ENCODE results near the gene CEP290. TPM values are rescaled to one million over a fixed set of nuclear protein-coding genes. Genes with fewer than 3 reads are reported as not detected.

Gene CEP290
- total RNA-seq, 6 donors from 2014 or later, result 10.6 to 110 (median 20.1) TPM

DNA sequence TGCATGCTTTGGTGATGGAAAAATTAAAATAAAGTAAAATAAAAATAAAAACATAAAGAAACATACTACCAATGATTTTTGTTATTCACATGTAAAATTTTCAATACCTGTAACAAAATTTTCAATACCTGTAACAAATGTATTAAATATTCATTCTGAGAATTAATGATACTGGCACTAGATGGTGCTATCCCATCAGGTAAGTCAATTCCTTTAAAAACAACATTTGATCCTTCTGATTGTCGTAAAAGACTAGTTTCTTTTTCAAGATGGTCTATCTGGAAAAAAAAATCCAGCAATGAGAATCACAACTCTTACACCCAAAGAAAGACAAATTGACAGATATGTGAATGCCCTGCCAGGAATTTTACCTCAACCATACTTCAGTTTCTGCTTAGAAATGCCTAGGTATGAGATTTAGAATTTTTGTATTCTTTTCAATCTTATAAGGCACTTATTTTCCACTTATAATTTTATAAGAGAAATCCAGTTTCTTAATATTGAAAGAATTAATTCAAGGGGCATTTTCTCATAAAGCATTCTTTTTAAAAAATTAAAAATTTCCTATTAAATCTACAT, 30.7 kb downstream of the CEP290 start:
- no peaks in the 10 kb centered on the region for H3K4me1 ChIP-seq
- ATAC-seq (ENCODE audit: low FRiP score in 2 of 2) (no peak), DNase-seq (no peak)
- H3K36me3 ChIP-seq, result peaks cover 0 to 47% (median 9%) of the 10 kb centered on the region in 4 donors
- H3K4me3 ChIP-seq, result peak overlapping the region in 1 of 4 donors; percentile 31
- H3K27ac ChIP-seq, result no peak overlapping the region
- H3K27me3 ChIP-seq, result no peaks in the 10 kb centered on the region
- no peak for TF ChIP-seq EP300 (IDR thresholded peaks at IDR 0.05)
- TF ChIP-seq POLR2A (IDR thresholded peaks at IDR 0.05), result no peak
- TF ChIP-seq, protein P1, sequence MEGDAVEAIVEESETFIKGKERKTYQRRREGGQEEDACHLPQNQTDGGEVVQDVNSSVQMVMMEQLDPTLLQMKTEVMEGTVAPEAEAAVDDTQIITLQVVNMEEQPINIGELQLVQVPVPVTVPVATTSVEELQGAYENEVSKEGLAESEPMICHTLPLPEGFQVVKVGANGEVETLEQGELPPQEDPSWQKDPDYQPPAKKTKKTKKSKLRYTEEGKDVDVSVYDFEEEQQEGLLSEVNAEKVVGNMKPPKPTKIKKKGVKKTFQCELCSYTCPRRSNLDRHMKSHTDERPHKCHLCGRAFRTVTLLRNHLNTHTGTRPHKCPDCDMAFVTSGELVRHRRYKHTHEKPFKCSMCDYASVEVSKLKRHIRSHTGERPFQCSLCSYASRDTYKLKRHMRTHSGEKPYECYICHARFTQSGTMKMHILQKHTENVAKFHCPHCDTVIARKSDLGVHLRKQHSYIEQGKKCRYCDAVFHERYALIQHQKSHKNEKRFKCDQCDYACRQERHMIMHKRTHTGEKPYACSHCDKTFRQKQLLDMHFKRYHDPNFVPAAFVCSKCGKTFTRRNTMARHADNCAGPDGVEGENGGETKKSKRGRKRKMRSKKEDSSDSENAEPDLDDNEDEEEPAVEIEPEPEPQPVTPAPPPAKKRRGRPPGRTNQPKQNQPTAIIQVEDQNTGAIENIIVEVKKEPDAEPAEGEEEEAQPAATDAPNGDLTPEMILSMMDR (IDR thresholded peaks at IDR 0.05), result peak in 3 of 6 experiments; percentile 36 to 42 (median 41)
- no peak for TF ChIP-seq POLR2AphosphoS5 (IDR thresholded peaks at IDR 0.05)
- WGBS, 2 donors, result 19 to 25% methylated on average over 1 of the region's 1 CpG
- no peaks in the 10 kb centered on the region for H3K9me3 ChIP-seq

DNA sequence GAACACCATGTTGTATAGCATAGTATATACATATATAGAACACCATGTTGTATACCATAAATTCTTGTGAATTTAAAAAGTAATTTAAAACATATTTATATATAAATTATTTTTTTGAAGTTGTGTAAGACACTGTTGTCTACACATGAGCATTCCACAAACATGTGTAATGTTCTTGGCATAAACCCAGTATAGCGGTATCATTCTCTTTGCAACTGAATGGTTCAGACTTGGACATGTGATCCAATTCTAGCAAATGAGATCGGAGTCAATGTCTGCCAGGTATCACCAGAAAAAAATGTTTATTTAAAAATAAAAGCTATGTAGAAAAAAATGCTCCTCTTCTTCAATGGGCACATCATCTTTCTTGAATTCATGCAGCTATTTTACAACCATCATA, 33.9 kb downstream of the CEP290 start:
- H3K4me1 ChIP-seq, result no peaks in the 10 kb centered on the region
- peaks cover 3 to 48% (median 6%) of the 10 kb centered on the region in 4 donors for H3K36me3 ChIP-seq
- H3K4me3 ChIP-seq, result no peak overlapping the region
- no peak overlapping the region for H3K27ac ChIP-seq
- H3K9me3 ChIP-seq, result no peaks in the 10 kb centered on the region
- H3K27me3 ChIP-seq, result no peaks in the 10 kb centered on the region
- DNase-seq (no peak), ATAC-seq (ENCODE audit: low FRiP score in 2 of 2) (no peak)
- 96% methylated on average over 2 of the region's 2 CpGs for WGBS, 2 donors
- TF ChIP-seq POLR2AphosphoS5 (IDR thresholded peaks at IDR 0.05), result no peak
- TF ChIP-seq EP300 (IDR thresholded peaks at IDR 0.05), result no peak
- TF ChIP-seq, protein P1 (IDR thresholded peaks at IDR 0.05), result no peak
- no peak for TF ChIP-seq POLR2A (IDR thresholded peaks at IDR 0.05)

DNA sequence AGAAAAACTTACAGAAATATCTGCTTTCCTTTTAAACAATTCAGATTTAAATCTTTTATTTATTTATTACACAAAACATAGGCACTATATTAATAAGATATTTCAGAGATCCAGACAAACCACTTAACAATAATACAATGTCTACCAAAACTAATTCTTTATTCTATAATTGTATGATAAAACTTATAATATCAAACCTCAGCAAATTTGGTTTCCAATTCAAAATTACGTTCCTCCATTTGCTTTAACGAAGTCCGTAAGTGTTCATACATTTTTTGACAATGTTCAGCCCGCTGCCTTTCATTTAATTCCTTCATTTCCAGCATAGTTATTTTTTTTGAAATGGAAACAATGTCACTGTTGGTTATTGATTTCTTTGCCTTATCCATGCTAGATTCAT, 48.3 kb downstream of the CEP290 start:
- Histone ChIP-seq H3K36me3 (peaks cover 0 to 33% (median 9%) of the 10 kb centered on the region in 4 donors), H3K4me3 (no peak overlapping the region), H3K27me3 (no peaks in the 10 kb centered on the region), H3K4me1 (no peaks in the 10 kb centered on the region), H3K27ac (no peak overlapping the region), H3K9me3 (no peaks in the 10 kb centered on the region)
- WGBS, 2 donors, result 98 to 99% methylated on average over 4 of the region's 4 CpGs
- ATAC-seq (ENCODE audit: low FRiP score in 2 of 2) (no peak), DNase-seq (no peak)
- TF ChIP-seq, protein P1 (IDR thresholded peaks at IDR 0.05), result no peak
- TF ChIP-seq POLR2AphosphoS5 (IDR thresholded peaks at IDR 0.05), result no peak
- TF ChIP-seq EP300 (IDR thresholded peaks at IDR 0.05), result no peak
- no peak for TF ChIP-seq POLR2A (IDR thresholded peaks at IDR 0.05)

DNA sequence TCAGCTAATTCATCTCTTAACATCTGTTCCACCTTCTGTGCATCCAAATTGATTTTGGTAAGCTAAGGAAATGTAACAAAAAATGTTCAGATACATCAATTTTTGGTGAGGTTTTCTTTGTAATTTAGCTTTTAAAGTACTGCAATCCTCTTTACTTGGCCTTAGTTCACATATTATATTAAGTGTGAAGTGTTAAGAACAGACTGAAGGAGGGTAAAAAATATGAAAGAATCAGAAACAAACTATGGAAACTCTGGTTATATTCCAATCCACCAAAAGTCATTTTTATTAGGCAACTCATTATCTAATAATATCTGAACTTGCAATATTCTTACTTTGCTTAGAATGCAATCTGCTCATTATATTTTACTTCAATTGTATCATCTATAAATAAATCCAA, 49.1 kb downstream of the CEP290 start:
- TF ChIP-seq EP300 (IDR thresholded peaks at IDR 0.05) (no peak), POLR2A (IDR thresholded peaks at IDR 0.05) (no peak), POLR2AphosphoS5 (IDR thresholded peaks at IDR 0.05) (no peak)
- TF ChIP-seq, protein P1 (IDR thresholded peaks at IDR 0.05), result no peak
- Histone ChIP-seq H3K9me3 (no peaks in the 10 kb centered on the region), H3K4me1 (no peaks in the 10 kb centered on the region), H3K36me3 (peaks cover 0 to 33% (median 10%) of the 10 kb centered on the region in 4 donors), H3K4me3 (no peak overlapping the region), H3K27me3 (no peaks in the 10 kb centered on the region), H3K27ac (no peak overlapping the region)
- no peak for ATAC-seq (ENCODE audit: low FRiP score in 2 of 2)
- no peak for DNase-seq

DNA sequence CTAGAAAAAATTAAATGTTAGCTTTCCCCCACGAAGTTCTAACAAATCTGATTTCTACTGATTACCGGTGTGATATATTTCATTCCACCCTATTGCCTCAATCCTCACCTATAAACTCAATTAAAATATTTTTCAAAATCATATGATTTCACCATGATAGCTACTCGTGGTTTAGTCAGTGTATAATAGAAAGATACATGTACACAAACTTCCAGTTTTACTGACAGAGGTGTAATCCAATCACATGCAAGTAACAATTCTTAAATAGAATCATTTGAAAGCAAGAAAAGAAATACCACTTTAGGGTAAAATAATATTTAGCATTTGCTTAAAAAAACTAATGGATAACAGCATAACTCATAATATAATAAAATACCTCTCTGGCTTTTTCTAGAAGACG, 57.7 kb downstream of the CEP290 start:
- 88 to 91% methylated on average over 4 of the region's 4 CpGs for WGBS, 2 donors
- Histone ChIP-seq H3K27ac (no peak overlapping the region), H3K4me1 (no peaks in the 10 kb centered on the region), H3K27me3 (no peaks in the 10 kb centered on the region), H3K9me3 (no peaks in the 10 kb centered on the region), H3K36me3 (peaks cover 6 to 83% (median 19%) of the 10 kb centered on the region in 4 donors), H3K4me3 (no peak overlapping the region)
- ATAC-seq (ENCODE audit: low FRiP score in 2 of 2), result no peak
- no peak for DNase-seq
- TF ChIP-seq EP300 (IDR thresholded peaks at IDR 0.05) (no peak), POLR2AphosphoS5 (IDR thresholded peaks at IDR 0.05) (no peak), POLR2A (IDR thresholded peaks at IDR 0.05) (no peak)
- TF ChIP-seq, protein P1 (IDR thresholded peaks at IDR 0.05), result no peak

All from upper lobe of left lung (tissue), 6 donors.